ENCODE data around the gene ZNF438.

DNA sequence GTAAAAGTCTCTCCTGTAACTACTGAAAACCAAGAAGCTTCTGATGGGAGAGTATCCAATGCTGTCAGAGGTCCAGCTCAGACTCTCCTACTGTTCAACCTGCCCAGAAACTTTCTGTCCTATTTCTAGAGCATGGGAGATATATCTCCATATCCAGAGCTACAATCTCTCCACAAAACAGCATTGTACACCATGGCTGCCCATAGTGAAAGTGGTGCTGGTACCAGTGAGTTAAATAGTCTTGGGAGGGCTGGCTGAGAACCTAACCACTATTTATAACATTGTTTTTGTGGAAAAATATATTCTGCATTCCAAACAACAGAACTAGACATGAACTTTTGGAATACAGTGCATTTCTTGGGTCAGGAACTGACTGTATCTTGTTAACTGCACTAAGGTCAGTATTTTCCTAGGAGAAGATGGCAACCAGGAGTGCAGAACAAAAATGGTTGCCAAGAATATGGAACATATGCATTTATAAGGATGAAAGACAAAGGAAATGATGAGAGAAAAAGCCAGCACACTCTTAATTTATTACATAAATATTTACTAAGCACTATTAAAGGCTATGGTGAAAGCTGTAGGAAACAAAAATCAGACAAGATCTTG lies 91.9 kb downstream of the ZNF438 start:
- TF ChIP-seq, protein P1, sequence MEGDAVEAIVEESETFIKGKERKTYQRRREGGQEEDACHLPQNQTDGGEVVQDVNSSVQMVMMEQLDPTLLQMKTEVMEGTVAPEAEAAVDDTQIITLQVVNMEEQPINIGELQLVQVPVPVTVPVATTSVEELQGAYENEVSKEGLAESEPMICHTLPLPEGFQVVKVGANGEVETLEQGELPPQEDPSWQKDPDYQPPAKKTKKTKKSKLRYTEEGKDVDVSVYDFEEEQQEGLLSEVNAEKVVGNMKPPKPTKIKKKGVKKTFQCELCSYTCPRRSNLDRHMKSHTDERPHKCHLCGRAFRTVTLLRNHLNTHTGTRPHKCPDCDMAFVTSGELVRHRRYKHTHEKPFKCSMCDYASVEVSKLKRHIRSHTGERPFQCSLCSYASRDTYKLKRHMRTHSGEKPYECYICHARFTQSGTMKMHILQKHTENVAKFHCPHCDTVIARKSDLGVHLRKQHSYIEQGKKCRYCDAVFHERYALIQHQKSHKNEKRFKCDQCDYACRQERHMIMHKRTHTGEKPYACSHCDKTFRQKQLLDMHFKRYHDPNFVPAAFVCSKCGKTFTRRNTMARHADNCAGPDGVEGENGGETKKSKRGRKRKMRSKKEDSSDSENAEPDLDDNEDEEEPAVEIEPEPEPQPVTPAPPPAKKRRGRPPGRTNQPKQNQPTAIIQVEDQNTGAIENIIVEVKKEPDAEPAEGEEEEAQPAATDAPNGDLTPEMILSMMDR (conservative IDR thresholded peaks at IDR 0.05 in 1 of 2, IDR thresholded peaks at IDR 0.05 in 1 of 2; ENCODE audit: low read depth in 1 of 2, low read length in 2 of 2), result no peak
- no peak for TF ChIP-seq EZH2 (IDR thresholded peaks at IDR 0.05; ENCODE audit: low read length, missing control alignments)
